Iris pigment epithelial cell (primary cell): ENCODE measurements around the gene SC5D.

ENCODE experiments used
- DNase-seq: peaks from one replicate; pipeline ENCODE4 v3.0.0-alpha.2; 2011; ENCODE audit warnings: low read depth

Gene SC5D

GRCh38 chr11:121356357-121356756 lies 63.8 kb downstream of the SC5D start:
- DNase-seq, result no peak
